GM18520 (cell line): ENCODE measurements around the gene NECAP2.

Experiments used
- ATAC-seq: cut with Tn5 transposase; IDR thresholded peaks from one replicate; pipeline ENCODE4 v1.9.1; 2021; ENCODE audit not compliant: unreplicated experiment

The NECAP2 gene, protein sequence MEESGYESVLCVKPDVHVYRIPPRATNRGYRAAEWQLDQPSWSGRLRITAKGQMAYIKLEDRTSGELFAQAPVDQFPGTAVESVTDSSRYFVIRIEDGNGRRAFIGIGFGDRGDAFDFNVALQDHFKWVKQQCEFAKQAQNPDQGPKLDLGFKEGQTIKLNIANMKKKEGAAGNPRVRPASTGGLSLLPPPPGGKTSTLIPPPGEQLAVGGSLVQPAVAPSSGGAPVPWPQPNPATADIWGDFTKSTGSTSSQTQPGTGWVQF

DNA sequence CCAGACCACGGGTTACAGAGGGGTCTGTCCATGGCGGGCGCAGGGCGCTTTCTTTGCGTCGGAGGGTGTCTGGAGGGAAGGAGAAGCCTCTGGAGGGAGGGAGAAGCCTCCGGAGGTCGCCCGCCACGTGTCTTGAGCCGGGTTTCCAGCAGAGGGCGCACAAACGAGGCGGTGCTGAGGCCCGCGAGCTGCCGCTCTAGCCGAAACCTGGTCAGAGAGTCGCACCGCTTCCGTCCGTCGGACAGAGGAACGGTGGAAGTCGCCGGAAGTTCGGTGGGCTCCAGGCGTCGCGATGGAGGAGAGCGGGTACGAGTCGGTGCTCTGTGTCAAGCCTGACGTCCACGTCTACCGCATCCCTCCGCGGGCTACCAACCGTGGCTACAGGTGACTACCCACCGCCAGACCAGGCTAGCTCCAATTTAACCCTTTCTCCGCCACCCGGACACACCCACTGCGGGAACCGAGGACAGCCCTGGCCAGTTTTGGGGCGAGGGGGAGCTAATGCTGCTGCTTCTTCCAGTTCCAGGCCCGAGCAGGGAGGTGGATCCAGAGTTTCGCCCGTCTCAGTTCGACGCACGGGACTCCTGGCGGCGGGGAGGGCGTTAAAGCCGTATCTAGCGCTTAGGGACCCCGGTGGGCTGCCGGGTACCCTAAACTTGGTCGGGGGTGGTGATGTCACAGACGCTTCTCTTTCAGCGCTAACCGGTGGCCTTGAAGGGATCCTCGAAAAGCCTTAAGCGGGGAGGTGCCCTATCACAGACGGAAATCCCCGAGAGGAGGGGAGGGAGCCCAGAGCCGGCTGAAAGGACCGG lies at the start of gene NECAP2:
Gene NECAP2, plus strand, starts transcription at position 255 of the 812 bp plus-strand sequence. Its CDS starts 38 bp downstream, at position 293.
- peak; percentile 64 for ATAC-seq

DNA sequence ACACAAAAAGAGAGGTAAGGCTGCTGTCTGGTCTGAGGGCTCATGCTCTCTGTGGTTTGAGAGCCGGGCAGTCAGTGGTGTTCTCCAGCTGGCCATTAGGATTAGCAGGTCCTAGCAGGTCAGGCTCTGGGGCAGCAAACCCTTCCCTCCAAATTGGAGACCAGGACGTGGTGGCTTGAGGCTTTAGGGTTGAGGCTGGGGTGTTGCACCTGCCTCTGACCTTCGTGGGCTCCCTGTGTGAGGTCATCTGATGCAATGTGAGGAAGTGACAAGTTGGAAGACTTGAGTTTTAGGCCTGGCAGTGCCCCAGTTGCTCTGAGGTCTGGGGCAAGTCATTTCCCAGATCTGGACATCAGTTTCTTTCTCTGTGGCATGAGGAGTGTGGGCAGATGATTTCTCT lies 49.1 kb upstream of the NECAP2 start:
- ATAC-seq: no peak

DNA sequence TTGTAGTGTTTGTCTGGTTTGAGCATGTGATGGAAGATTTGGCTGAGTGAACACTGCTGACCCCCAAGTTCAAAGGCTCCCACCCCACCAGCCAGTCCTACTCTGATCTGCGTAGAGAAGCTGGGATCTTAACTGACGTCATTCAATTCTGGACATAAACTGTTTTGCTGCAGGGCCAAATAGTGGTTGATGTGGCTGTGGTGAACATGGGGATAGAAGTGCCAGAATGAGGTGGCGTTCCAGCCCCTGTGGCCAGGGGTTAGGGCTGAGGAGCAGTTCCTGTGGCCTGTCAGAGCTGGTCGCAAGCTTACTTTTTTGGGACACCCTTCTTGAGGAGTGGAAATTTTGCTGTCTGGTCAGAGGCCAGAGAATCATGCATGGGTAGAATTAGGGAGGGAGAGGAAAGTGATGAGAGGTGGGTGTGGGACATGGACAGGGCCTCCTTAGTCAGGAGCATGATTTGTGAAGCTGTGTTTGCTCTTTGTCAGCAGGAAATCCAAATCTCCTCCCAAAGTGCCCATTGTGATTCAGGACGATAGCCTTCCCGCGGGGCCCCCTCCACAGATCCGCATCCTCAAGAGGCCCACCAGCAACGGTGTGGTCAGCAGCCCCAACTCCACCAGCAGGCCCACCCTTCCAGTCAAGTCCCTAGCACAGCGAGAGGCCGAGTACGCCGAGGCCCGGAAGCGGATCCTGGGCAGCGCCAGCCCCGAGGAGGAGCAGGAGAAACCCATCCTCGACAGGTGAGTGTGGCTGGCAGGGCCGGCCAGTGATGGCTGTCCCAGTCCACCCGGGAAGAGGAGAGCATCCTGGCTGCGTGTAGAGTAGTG lies 47.6 kb upstream of the NECAP2 start:
- ATAC-seq: no peak

DNA sequence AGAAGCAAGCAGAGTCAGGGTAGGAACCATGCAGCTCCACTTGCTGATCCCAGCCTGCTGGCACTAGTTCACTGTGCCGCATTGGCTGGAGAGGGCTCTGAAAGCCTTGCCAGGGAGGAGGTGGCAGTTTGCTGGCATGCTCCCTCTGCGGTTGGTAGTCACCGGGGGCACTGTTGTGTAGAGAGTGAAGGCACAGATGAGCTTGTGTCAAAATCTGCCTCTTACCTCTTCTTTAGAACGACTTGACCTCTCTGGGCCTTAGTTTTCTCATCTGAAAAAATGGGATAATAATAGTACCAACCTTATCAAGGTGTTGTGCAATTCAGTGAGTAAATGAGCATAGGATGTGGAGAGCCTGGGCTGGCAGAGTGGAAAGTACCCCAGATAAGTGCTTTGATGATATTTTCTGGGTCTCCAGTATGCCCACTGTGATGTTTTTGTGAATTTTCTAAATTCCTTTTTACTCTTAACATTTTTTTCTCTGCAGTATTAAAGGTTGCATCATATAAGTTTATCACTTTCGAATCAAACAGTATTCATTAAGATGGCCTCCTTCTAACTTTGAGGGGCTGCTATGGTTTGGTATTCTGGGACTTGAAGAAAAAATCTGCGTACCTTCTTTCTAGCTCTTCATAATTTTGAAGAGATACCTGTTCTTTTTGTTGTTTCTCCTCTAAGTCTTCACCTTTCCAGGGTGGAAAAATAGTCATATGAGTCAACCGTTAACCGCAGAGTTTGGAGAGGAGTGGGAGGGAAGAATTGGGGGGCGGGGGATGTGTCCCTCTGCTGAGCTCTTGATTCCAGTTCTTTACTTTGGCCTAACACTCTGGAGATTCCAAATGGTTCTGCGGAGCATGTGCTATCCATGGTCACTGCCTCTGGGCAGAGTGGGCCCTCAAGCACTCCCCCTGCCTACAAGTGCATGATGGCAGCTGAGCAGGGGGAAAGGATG lies 46.7 kb upstream of the NECAP2 start:
- ATAC-seq: no peak

DNA sequence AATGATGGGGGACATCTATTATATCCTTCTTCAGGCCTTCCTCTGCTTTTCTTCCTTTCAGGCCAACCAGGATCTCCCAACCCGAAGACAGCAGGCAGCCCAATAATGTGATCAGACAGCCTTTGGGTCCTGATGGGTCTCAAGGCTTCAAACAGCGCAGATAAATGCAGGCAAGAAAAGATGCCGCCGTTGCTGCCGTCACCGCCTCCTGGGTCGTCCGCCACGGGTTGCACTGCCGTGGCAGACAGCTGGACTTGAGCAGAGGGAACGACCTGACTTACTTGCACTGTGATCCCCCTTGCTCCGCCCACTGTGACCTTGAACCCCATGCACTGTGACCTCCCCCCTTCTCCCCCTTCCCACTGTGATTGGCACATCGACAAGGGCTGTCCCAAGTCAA lies 45.5 kb upstream of the NECAP2 start:
- ATAC-seq: no peak

DNA sequence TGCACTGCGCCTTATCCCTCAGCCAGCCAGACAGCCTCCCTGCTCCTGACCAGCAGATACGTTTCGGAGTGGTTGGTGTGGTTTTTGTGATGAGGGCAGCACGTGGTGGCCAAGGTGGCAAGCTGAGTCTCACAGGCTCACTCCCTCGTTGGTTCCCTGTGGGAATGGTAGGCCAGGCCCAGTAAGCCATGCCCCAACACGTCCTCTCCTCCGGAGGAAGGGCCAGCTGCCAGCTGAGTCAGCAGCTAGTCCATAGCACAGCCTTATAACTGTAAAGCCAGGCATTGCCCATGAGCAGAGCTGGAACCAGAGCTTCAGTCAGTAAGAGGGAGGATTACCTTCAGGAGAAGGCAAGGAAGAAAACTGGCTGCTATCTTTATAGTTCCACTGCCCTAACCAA lies 43.9 kb upstream of the NECAP2 start:
- ATAC-seq: no peak

DNA sequence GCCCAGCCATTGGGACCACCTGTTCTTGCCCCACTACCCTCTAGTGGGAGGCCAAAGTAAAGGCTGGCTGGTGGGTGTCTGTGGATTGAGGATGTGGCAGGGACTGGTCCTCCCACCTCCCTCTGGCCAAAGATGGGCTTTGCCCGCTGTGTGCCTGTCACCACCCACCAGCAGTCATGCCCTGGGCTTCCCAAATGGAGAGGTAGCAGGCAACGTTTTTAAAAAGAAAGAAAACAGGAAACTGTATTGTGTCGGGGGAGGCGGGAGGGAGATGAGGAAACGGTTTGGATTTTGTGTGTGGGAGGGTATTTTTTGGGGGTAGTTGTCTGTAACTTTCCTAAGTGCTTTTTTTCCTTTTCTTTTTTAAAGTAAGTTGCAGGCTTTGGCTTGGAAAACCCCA lies 43.4 kb upstream of the NECAP2 start:
- no peak for ATAC-seq

DNA sequence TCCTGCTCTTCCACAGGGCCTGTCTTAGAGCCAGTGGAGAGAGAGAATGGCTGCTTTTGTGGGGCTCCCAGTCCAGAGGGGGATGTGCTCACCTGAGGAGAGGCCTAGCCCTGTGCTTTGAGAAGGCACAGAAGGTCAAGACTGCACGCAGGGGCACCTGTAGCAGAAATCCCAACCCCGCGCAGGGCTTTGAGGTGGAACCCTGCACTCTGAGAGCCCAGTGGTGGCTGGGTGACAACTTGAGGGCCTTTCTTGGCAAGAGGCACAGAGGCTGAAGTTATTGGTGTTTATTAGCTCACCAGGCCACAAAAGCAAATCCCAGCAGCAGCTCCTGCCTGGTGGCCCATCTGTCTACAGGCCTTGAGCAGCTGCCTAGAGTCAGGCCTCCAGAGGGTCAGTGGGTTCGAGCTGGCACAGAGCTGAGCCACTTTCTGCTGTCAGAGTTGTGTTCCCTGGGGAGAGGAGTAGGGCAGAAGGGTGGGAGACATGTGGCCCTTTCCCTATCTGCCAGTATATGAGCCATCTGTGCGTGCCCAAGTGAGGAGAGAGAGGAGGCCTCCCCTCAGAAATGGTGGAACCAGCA lies 42.1 kb upstream of the NECAP2 start:
- no peak for ATAC-seq

DNA sequence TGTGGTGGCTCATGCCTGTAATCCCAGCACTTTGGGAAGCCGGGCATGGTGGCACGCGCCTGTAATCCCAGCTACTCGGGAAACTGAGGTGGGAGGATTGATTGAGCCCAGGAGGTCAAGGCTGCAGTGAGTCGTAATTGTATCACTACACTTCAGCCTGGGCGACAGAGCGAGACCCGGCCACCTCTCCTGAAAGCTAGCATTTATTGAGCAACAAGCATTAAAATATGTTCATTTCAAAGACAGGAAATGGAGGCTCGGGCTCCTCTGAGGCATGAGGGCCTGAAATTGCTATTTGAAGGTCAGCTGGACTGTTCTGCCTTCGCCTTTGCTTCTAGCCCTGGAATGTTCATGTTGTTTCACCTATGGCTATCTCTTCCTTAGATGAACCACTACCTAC lies 37.8 kb upstream of the NECAP2 start:
- ATAC-seq: no peak

DNA sequence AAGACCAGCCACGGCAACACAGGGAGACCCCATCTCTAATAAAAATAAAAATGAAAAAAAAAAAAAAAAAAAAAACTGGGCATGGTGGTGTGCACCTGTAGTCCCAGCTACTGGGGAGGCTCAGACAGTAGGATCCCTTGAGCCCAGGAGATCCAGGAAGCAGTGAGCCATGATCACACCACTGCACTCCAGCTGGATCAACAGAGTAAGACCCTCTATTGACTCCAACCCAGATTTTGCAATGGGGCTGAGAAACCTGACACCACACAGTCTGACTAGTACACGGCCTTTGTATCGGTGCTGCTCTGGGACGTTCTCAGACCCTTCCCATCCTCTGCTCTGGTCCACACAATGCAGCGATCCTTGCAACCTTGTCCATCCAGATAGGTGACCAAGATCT lies 35.1 kb upstream of the NECAP2 start:
- no peak for ATAC-seq

DNA sequence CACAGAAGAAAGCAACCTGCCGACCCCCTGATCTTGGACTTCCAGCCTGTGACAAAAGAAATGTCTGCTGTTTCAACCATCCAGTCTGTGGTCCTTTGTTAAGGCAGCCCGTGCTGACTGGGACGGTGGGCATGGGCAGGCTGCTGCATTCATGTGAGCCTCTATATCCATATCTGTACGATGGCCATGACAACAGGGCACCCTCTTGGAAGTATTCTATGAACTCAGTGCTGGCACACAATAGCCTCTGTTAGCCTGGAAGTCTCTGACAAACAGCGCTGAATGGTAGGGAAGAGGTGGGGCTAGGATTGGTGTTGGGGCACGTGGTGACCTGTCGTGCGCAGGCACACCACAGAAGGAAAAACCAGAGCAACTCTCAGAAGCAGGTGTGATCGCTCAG lies 33.7 kb upstream of the NECAP2 start:
- ATAC-seq: no peak

DNA sequence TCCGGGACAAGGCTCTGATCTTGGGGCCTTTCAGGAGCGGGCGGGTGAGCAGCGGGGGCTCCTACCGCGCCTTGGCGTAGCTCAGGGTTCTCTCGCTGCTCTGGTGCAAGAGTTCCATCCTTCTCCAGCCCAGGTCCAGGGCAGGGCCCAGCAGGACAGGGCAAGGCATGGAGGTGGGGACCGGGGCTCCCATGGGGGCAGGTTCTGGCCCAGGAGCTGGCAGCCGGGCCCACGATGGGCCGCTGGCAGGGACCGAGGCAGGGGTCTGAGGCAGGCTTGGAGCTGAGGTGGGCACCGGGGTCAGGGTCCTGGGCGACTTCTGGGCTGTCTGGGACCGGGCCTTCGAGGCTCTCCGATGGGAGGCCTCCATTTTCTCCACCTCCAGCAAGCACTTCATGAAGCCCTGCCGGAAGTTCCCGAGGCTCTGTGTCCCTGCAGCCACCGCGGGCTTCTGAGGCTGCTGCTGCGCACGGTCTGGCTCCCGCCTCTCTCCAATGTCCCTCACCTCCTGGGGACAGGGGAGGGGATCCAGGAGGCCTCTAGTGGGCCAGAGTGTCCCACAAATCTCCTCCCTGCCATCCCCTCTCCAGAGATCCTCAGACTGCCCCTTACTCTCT lies 30.9 kb upstream of the NECAP2 start:
- no peak for ATAC-seq

DNA sequence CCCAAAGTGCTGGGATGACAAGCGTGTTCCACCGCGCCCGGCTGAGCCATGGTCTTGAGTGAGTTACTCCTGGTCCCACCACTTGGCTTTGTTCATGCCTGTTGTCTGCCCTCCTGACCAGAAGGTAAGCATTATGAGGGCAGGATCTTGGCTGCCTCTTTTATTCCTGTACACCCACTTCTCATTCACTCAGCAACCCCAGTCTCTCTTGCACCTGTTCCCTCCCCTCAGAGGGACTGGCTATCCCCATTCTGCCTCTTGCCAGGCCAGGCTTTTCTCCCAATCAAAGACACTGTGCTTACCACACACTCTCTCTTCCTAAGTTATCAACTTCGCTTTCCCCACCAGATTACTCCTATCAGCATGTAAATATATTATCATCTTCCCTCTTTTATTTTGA lies 29.7 kb upstream of the NECAP2 start:
- ATAC-seq: no peak

DNA sequence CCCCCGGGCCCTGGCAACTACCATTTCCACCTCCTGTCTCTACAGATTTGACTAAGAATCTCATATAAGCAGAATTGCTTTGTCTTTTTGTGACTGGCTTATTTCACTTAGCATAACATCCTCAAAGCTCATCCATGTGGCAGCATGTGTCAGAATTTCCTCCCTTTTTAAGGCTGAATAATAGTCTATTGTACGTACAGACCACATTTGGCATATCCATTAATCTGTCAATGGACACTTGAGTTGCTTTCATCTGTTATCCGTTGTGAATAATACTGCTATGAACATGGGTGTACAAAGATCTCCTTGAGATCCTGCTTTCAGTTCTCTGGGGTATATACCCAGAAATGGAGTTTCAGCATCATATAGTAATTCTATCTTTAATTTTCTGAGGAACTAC lies 27.3 kb upstream of the NECAP2 start:
- ATAC-seq: no peak

DNA sequence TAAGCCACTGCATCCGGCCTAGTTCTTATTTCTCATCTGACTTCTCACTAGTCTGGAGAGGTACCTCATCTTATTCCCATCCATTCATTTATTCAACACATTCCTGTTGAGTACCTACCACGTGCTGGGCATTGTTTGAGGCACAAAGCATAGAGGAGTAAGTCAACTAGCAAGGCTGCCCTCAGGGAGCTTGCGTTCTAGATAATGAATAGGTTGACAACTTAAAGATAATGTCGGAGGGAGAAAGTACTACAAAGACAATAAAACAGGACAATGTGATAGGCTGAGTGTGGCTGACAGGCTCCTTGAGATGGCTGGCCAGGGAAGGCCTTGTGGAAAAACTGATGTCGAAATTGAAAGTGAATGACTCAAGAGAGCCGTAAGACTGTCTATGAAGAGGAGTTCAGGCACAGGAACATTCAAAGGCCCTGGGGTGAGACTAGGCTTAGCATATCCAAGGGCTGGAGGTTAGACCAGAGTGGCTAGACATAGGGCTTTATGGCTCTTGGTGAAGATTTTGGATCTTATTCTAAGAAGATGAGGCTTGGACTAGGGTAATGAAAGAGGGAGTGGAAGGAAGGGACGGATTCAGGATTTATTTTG lies 21.6 kb upstream of the NECAP2 start:
- ATAC-seq: no peak

DNA sequence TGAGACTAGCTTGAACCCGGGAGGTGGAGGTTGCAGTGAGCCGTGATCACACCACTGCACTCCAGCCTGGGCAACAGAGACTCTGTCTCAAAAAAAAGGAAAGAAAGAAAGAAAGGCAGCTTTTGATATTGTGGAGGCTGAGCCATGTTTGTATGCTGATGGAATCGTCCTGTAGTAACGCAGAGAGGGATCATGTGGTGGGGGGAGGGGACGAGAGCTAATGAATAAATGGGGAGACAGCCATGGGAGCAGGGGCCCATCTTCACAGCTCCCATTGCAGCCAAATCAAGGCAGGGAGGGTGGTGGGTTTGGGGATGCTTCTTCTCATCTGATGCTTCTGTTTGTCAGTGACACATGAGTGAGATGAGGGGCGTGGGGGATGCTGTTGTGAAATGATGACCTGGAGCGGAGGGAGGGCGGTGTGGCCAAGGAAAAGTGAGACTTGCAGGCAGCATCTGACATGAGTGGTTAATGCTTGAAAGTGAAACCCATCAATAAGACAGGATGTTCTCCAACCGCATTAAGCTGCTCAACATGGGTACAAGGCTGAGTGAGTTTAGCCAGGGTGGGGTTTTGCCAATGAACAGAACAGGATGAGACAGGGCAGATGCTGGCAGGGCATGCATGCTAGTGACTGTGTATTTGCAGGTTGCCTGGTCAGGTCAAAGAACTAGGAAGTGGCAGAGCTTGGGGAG lies 20.0 kb upstream of the NECAP2 start:
- peak; percentile 60 for ATAC-seq

DNA sequence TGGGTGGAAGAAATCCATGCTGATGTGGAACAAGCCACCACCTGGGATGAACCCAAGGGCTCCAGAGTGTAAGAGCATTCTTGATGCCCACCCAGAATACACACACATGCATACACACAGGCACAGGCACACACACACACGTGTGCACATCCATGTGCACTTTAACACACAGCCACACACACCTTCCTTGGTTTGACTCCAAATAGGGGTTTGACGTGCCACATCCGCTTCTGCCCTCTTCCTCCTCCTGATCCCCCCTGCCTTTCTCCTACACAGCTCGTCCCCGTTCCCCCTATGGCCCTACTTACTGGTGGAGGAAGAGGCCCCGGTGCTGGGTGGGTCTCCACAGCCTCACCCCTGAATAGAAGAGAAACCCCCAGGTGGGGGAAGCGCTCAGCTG lies 19.3 kb upstream of the NECAP2 start:
- ATAC-seq: no peak

DNA sequence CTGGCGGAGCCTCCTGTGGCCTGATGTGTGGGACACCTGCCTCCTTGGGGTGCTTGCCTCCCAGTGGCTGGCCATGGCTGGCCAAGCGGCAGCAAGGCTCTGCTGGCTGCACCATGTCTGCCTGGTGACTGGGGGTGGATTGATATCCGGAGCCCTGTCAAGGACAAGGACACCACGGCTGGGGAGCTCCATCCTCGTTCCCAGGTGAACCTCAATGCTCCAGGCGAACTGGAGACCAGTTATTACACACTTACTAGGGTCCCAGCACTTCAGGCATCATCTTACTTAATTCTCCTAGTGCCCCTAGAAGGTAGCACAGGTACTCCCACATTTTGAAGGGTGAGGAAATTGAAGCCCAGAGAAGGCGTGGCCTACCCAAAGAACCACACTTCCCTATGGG lies 18.5 kb upstream of the NECAP2 start:
- no peak for ATAC-seq
